HCT116 (cell line): Measurements from ENCODE around the gene TMEM181. TPM values are rescaled to one million over a fixed set of nuclear protein-coding genes. Genes with fewer than 3 reads are reported as not detected.

Experiments used
- ATAC-seq: fragments of 200-7000 bp; cut with Tn5 transposase; 2 replicates; pipeline ENCODE4 v1.9.1; 2020; ENCODE audit warnings: mild to moderate bottlenecking, moderate library complexity
- BruUV-seq: library from RNA; stranded (reverse); fragments of 400-500 nt; replicated peaks from 2 replicates; lab custom pipeline; 2021; lab: Mats Ljungman, UMichigan
- CTCF ChIA-PET: fragments of 300-600 bp; sonication (Branson Sonifier 250); formaldehyde crosslinking; loops from one replicate; lab custom pipeline; 2021; ENCODE audit warnings: antibody characterized with exemption; lab: Charles Lee
- POLR2A ChIA-PET: fragments of 300-600, 350-600 bp; sonication (Branson Sonifier 250); formaldehyde crosslinking; loops from one replicate; lab custom pipeline; 2021; ENCODE audit warnings: antibody characterized with exemption; lab: Charles Lee
- RAD21 ChIA-PET, 2 experiments: fragments of 300-600 bp; sonication (Branson Sonifier 250); formaldehyde crosslinking; loops; one replicate each; lab custom pipeline; 2023; ENCODE audit warnings: low total read pairs in 2 of 2; ENCODE audit not compliant: uncharacterized antibody in 2 of 2, unreplicated experiment in 2 of 2, low non-redundant PET in 1 of 2; lab: Charles Lee
- DNase-seq: peaks from one replicate; pipeline ENCODE4 v3.0.0-alpha.2; 2010; ENCODE audit warnings: low read depth, low spot score
- H2AFZ ChIP-seq: fragments of 200-600 bp; shearing (Covaris generic), sonication (generic); 2 replicates; pipeline ENCODE4 v1.6.1; 2017; ENCODE audit warnings: low read depth, mixed run types, mixed read lengths, antibody characterized with exemption, low read length; ENCODE audit not compliant: poor library complexity, severe bottlenecking
- H3K27ac ChIP-seq: 2 replicates; pipeline ENCODE4 v1.5.1; 2012; ENCODE audit warnings: low read depth, low read length
- H3K27me3 ChIP-seq: fragments of 200-600 bp; sonication (generic); 2 replicates; pipeline ENCODE4 v1.6.1; 2016; ENCODE audit warnings: mixed run types, low read length, mixed read lengths; ENCODE audit not compliant: insufficient read depth
- H3K36me3 ChIP-seq, 2 experiments: fragments of 200-500 bp in 1 of 2; fragments of 200-600 bp in 1 of 2; sonication (Bioruptor generic) in 1 of 2; sonication (generic) in 1 of 2; 2 replicates each; pipeline versions ENCODE4 v1.5.1 to v1.6.1; 2014 to 2016; ENCODE audit warnings: low read length in 2 of 2, inconsistent platforms in 1 of 2, mixed read lengths in 1 of 2, mixed run types in 1 of 2; ENCODE audit not compliant: insufficient read depth in 2 of 2, control insufficient read depth in 1 of 2
- H3K4me1 ChIP-seq, 2 experiments: fragments of 200-600 bp in 1 of 2; sonication (generic) in 1 of 2; 2 replicates each; pipeline versions ENCODE4 v1.5.1 to v1.6.1; 2012 to 2017; ENCODE audit warnings: low read length in 2 of 2, inconsistent platforms in 1 of 2, mild to moderate bottlenecking in 1 of 2, mixed read lengths in 1 of 2, mixed run types in 1 of 2, moderate library complexity in 1 of 2; ENCODE audit not compliant: insufficient read depth in 2 of 2, control insufficient read depth in 1 of 2
- H3K4me2 ChIP-seq: fragments of 200-600 bp; sonication (generic); 2 replicates; pipeline ENCODE4 v1.6.1; 2017; ENCODE audit warnings: mixed run types, low read length, mixed read lengths
- H3K4me3 ChIP-seq, 2 experiments: fragments of 200-600 bp in 1 of 2; sonication (generic) in 1 of 2; replicated peaks in 1 of 2; 2 replicates each; pipeline ENCODE4 v1.5.1; 2011 to 2016; ENCODE audit warnings: low read length in 2 of 2, control low read depth in 1 of 2, low read depth in 1 of 2, mild to moderate bottlenecking in 1 of 2, mixed read lengths in 1 of 2, mixed run types in 1 of 2
- H3K79me2 ChIP-seq: fragments of 200-600 bp; sonication (generic); 2 replicates; pipeline ENCODE4 v1.6.1; 2017; ENCODE audit warnings: mild to moderate bottlenecking, mixed run types, low read length, moderate library complexity, mixed read lengths; ENCODE audit not compliant: insufficient read depth
- H3K9ac ChIP-seq: fragments of 200-600 bp; sonication (generic); 2 replicates; pipeline ENCODE4 v1.6.1; 2016; ENCODE audit warnings: low read length, mixed read lengths
- H3K9me2 ChIP-seq: fragments of 200-600 bp; sonication (generic), shearing (Covaris generic); 2 replicates; pipeline ENCODE4 v1.6.1; 2017; ENCODE audit warnings: mixed run types, mild to moderate bottlenecking, moderate library complexity; ENCODE audit not compliant: insufficient read depth
- H3K9me3 ChIP-seq, 2 experiments: fragments of 200-500 bp in 1 of 2; fragments of 200-600 bp in 1 of 2; sonication (Bioruptor generic) in 1 of 2; sonication (generic) in 1 of 2; 2 replicates each; pipeline ENCODE4 v1.6.1; 2014 to 2017; ENCODE audit warnings: low read length in 2 of 2, mixed read lengths in 2 of 2, inconsistent platforms in 1 of 2, low read depth in 1 of 2, mild to moderate bottlenecking in 1 of 2, mixed run types in 1 of 2, moderate library complexity in 1 of 2; ENCODE audit not compliant: control insufficient read depth in 1 of 2, insufficient read depth in 1 of 2
- H4K20me1 ChIP-seq: fragments of 200-600 bp; sonication (generic), shearing (Covaris generic); 2 replicates; pipeline ENCODE4 v1.6.1; 2017; ENCODE audit warnings: mixed run types, mild to moderate bottlenecking, moderate library complexity; ENCODE audit not compliant: insufficient read depth
- EGR1 ChIP-seq: IDR thresholded peaks from 2 replicates; pipeline ENCODE4 v1.6.1; 2012; ENCODE audit warnings: low read depth
- ELF1 ChIP-seq: IDR thresholded peaks from 2 replicates; pipeline ENCODE4 v1.6.1; 2012; ENCODE audit warnings: low read depth, borderline replicate concordance
- EZH2 ChIP-seq: fragments of 200-600 bp; sonication (generic); IDR thresholded peaks from 2 replicates; pipeline ENCODE4 v1.6.1; 2017; ENCODE audit warnings: antibody characterized with exemption, mixed run types
- FOSL1 ChIP-seq: IDR thresholded peaks from 2 replicates; pipeline ENCODE4 v1.6.1; 2012; ENCODE audit warnings: low read depth
- JUND ChIP-seq: IDR thresholded peaks from 2 replicates; pipeline ENCODE4 v1.6.1; 2012
- POLR2A ChIP-seq: IDR thresholded peaks from 2 replicates; pipeline ENCODE4 v1.7.0; 2011; ENCODE audit warnings: borderline replicate concordance; ENCODE audit not compliant: insufficient read depth, insufficient read length; ENCODE audit errors: extremely low read depth
- RAD21 ChIP-seq: IDR thresholded peaks from 2 replicates; pipeline ENCODE4 v1.6.1; 2012; ENCODE audit warnings: low read depth, mild to moderate bottlenecking
- intact Hi-C: fragments of 100-400 bp; cut with micrococcal nuclease; formaldehyde crosslinking; loops from 2 replicates; pipeline ENCODE4 v1.10.0; 2022
- total RNA-seq: library from RNA; stranded (reverse); gene quantifications from one replicate; pipeline ENCODE4 v1.2.1, GENCODE V29; 2021; ENCODE audit not compliant: unreplicated experiment
- TF ChIP-seq, protein P1 (sequence below), 3 experiments: fragments of 200-600 bp in 1 of 3; sonication (generic) in 1 of 3; IDR thresholded peaks in 2 of 3; conservative IDR thresholded peaks in 1 of 3; 2 replicates each; pipeline ENCODE4 v1.5.1; 2012 to 2017; ENCODE audit warnings: low read depth in 2 of 3, low read length in 2 of 3, antibody characterized with exemption in 1 of 3, borderline replicate concordance in 1 of 3, control low read depth in 1 of 3, mild to moderate bottlenecking in 1 of 3, mixed read lengths in 1 of 3, mixed run types in 1 of 3, moderate library complexity in 1 of 3; ENCODE audit not compliant: insufficient read depth in 1 of 3
- TF ChIP-seq, protein P2 (sequence below): IDR thresholded peaks from 2 replicates; pipeline ENCODE4 v1.6.1; 2011; ENCODE audit warnings: mild to moderate bottlenecking, low read length, moderate library complexity; ENCODE audit not compliant: insufficient replicate concordance; ENCODE audit errors: extremely low read depth

The TMEM181 gene
- total RNA-seq, 1 experiment from 2014 or later: 34.4 TPM

DNA sequence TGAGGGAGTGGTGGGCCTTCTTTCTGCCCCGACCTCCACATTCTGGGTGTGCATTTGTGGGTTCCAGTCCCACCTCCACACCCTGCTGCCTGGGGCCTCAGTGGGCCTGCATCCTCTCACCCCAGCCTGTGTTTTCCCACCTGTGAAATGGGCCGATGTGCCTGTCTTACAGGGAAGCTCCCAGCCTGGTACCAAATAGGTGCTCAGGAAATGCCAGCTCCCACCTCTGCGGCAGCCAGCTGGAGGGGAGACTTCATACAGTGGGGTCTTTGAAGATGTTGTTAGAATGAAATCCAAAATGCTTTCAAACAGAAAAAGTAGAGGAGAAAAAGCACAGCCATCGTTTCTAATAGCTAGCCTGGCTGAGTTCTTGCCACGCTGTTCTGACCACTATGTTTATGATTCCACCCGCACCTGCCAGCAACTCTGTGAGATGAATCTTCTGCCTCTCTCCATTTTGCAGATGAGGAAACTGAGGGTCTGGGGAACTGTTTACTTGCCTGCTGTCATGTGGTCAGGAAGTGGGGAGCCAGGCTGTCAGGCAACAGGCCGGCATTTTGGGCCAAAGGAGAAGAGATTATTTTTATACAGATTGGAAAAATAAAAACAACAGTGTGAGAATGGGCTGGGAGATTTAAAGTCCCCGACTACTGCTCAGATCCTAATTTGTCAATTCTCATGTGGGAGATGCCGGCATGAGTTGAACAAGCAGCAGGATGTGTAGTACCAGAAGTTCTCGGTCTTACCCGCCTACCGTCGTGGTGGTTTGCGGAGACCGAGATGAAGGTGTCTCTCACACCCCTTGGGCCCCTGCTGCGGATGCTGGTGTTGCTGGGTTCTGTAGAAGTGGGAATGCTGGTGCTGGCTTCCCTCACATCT is 4.6 kb downstream of the TMEM181 start:
- Histone ChIP-seq H3K4me2 (no peak overlapping the region), H3K4me3 (no peak overlapping the region), H3K36me3 (no peaks in the 10 kb centered on the region), H3K9me3 (no peaks in the 10 kb centered on the region), H3K27me3 (no peaks in the 10 kb centered on the region), H3K27ac (no peak overlapping the region), H3K9me2 (no peaks in the 10 kb centered on the region), H3K4me1 (peaks cover 6 to 18% of the 10 kb centered on the region in 2 experiments; a peak in 3 of 4 replicates), H2AFZ (no peak overlapping the region)
- POLR2A ChIA-PET: no interaction called here
- intact Hi-C loops: no loop called here
- BruUV-seq: no TSS peak
- no peak for ATAC-seq
- DNase-seq: no peak
- RAD21 ChIA-PET: no interaction called here
- TF ChIP-seq ELF1: no peak
- no peak for TF ChIP-seq JUND
- no peak for TF ChIP-seq POLR2A
- TF ChIP-seq, protein P1, sequence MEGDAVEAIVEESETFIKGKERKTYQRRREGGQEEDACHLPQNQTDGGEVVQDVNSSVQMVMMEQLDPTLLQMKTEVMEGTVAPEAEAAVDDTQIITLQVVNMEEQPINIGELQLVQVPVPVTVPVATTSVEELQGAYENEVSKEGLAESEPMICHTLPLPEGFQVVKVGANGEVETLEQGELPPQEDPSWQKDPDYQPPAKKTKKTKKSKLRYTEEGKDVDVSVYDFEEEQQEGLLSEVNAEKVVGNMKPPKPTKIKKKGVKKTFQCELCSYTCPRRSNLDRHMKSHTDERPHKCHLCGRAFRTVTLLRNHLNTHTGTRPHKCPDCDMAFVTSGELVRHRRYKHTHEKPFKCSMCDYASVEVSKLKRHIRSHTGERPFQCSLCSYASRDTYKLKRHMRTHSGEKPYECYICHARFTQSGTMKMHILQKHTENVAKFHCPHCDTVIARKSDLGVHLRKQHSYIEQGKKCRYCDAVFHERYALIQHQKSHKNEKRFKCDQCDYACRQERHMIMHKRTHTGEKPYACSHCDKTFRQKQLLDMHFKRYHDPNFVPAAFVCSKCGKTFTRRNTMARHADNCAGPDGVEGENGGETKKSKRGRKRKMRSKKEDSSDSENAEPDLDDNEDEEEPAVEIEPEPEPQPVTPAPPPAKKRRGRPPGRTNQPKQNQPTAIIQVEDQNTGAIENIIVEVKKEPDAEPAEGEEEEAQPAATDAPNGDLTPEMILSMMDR (IDR thresholded peaks at IDR 0.05 in 2 of 3, conservative IDR thresholded peaks at IDR 0.05 in 1 of 3; ENCODE audit: borderline replicate concordance in 1 of 3, insufficient read depth in 1 of 3, low read depth in 2 of 3, low read length in 2 of 3): no peak
- no peak for TF ChIP-seq FOSL1
- no peak for TF ChIP-seq RAD21
- TF ChIP-seq, protein P2, sequence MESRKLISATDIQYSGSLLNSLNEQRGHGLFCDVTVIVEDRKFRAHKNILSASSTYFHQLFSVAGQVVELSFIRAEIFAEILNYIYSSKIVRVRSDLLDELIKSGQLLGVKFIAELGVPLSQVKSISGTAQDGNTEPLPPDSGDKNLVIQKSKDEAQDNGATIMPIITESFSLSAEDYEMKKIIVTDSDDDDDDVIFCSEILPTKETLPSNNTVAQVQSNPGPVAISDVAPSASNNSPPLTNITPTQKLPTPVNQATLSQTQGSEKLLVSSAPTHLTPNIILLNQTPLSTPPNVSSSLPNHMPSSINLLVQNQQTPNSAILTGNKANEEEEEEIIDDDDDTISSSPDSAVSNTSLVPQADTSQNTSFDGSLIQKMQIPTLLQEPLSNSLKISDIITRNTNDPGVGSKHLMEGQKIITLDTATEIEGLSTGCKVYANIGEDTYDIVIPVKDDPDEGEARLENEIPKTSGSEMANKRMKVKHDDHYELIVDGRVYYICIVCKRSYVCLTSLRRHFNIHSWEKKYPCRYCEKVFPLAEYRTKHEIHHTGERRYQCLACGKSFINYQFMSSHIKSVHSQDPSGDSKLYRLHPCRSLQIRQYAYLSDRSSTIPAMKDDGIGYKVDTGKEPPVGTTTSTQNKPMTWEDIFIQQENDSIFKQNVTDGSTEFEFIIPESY: no peak
- TF ChIP-seq EGR1: no peak
- no peak for TF ChIP-seq EZH2
- TF ChIP-seq, all 23 proteins: peak for 0
- Histone ChIP-seq H4K20me1 (0 out of 2 replicates have a peak, but pooled peaks cover 4% of the 10 kb centered on the region), H3K79me2 (peaks cover 91% of the 10 kb centered on the region), H3K9ac (no peak overlapping the region)
- CTCF ChIA-PET: interaction anchor here (1.1 kb wide), 1 partner anchor 343 kb away, joined by 3 read pairs; no protein-coding TSS in a partner anchor
